Loucy (cell line): ENCODE data around the gene ANKRD65.

Source experiments
- EZH2phosphoT487 ChIP-seq: fragments of 200-600 bp; IDR thresholded peaks from 2 replicates; pipeline ENCODE4 v1.6.1; 2018; ENCODE audit warnings: antibody characterized with exemption, mild to moderate bottlenecking, moderate library complexity, borderline replicate concordance
- TF ChIP-seq, protein P1 (sequence below): fragments of 200-600 bp; sonication (generic); conservative IDR thresholded peaks from 2 replicates; pipeline ENCODE4 v1.5.1; 2014; ENCODE audit warnings: mild to moderate bottlenecking, antibody characterized with exemption, low read length

GRCh38 chr1:1406821-1407635 lies 14.0 kb downstream of the ANKRD65 start, which contains the start of gene MRPL20:
- TF ChIP-seq, protein P1, sequence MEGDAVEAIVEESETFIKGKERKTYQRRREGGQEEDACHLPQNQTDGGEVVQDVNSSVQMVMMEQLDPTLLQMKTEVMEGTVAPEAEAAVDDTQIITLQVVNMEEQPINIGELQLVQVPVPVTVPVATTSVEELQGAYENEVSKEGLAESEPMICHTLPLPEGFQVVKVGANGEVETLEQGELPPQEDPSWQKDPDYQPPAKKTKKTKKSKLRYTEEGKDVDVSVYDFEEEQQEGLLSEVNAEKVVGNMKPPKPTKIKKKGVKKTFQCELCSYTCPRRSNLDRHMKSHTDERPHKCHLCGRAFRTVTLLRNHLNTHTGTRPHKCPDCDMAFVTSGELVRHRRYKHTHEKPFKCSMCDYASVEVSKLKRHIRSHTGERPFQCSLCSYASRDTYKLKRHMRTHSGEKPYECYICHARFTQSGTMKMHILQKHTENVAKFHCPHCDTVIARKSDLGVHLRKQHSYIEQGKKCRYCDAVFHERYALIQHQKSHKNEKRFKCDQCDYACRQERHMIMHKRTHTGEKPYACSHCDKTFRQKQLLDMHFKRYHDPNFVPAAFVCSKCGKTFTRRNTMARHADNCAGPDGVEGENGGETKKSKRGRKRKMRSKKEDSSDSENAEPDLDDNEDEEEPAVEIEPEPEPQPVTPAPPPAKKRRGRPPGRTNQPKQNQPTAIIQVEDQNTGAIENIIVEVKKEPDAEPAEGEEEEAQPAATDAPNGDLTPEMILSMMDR, result no peak
- no peak for TF ChIP-seq EZH2phosphoT487
